Measurements from ENCODE around the gene ARHGDIG.

- TF ChIP-seq, protein P1, sequence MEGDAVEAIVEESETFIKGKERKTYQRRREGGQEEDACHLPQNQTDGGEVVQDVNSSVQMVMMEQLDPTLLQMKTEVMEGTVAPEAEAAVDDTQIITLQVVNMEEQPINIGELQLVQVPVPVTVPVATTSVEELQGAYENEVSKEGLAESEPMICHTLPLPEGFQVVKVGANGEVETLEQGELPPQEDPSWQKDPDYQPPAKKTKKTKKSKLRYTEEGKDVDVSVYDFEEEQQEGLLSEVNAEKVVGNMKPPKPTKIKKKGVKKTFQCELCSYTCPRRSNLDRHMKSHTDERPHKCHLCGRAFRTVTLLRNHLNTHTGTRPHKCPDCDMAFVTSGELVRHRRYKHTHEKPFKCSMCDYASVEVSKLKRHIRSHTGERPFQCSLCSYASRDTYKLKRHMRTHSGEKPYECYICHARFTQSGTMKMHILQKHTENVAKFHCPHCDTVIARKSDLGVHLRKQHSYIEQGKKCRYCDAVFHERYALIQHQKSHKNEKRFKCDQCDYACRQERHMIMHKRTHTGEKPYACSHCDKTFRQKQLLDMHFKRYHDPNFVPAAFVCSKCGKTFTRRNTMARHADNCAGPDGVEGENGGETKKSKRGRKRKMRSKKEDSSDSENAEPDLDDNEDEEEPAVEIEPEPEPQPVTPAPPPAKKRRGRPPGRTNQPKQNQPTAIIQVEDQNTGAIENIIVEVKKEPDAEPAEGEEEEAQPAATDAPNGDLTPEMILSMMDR (IDR thresholded peaks at IDR 0.05; ENCODE audit: insufficient read depth, low read length) = no peak
- TF ChIP-seq, protein P2, sequence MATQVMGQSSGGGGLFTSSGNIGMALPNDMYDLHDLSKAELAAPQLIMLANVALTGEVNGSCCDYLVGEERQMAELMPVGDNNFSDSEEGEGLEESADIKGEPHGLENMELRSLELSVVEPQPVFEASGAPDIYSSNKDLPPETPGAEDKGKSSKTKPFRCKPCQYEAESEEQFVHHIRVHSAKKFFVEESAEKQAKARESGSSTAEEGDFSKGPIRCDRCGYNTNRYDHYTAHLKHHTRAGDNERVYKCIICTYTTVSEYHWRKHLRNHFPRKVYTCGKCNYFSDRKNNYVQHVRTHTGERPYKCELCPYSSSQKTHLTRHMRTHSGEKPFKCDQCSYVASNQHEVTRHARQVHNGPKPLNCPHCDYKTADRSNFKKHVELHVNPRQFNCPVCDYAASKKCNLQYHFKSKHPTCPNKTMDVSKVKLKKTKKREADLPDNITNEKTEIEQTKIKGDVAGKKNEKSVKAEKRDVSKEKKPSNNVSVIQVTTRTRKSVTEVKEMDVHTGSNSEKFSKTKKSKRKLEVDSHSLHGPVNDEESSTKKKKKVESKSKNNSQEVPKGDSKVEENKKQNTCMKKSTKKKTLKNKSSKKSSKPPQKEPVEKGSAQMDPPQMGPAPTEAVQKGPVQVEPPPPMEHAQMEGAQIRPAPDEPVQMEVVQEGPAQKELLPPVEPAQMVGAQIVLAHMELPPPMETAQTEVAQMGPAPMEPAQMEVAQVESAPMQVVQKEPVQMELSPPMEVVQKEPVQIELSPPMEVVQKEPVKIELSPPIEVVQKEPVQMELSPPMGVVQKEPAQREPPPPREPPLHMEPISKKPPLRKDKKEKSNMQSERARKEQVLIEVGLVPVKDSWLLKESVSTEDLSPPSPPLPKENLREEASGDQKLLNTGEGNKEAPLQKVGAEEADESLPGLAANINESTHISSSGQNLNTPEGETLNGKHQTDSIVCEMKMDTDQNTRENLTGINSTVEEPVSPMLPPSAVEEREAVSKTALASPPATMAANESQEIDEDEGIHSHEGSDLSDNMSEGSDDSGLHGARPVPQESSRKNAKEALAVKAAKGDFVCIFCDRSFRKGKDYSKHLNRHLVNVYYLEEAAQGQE (IDR thresholded peaks at IDR 0.05; ENCODE audit: insufficient replicate concordance, low read depth) = no peak
- TF ChIP-seq POLR2AphosphoS5 (IDR thresholded peaks at IDR 0.05; ENCODE audit: low read depth) (no peak), GABPA (IDR thresholded peaks at IDR 0.05; ENCODE audit: low read depth) (no peak)
These were observed 31.3 kb downstream of the ARHGDIG start for GRCh38 chr16:311725-312124.

Measured in HL-60 (cell line).